Raji (cell line): ENCODE measurements around the gene ZNF630.

Source experiments
- POLR2A ChIP-seq: IDR thresholded peaks from 2 replicates; pipeline ENCODE4 v1.6.1; 2011; ENCODE audit warnings: low read depth, low read length, control low read depth; ENCODE audit not compliant: insufficient read depth

The ZNF630 gene

DNA sequence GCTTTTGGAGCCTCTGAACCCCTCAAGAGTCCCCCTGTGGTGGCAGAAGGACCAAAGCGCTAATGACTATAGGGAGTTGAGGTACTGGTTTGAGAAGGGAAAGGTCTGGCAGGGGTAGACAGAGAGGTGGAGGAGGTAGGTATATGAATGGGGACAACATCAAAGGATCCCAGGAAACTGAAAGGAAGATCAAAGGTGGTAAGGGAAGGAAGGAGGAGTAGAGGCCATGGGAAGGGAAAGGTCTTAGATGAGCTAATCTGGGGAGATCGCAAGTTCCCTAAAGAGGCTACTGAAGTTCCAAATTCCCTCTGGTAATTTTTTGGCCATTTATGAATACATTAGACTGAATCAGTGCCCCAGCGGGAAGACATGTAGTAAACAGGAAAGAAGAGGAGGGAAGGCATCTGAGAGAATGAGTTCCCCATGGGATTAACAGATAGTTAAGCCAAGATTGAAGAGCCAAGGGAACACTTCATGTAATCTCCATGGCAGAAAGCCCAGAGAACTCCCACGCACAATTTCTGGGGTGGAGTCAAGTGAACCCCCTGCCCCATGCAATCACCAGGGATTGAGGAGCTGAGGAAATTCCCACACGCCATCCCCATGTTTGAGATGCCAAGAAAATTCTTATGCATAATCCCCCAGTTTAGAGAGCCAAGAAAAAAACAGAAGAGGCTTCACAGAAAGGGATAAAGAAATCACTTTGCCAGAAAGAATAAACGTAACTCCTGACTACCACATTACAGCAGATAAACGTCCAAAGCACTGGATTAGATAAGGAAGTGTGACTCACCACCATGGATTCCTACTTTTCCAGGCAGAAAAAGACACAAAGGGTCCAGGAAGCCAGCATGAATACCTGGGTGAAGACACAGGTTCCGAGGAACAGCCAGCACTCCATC, 25.8 kb downstream of the ZNF630 start:
- TF ChIP-seq POLR2A, result no peak

GRCh38 chrX:48043056-48043455, 28.4 kb downstream of the ZNF630 start:
- TF ChIP-seq POLR2A, result no peak

DNA sequence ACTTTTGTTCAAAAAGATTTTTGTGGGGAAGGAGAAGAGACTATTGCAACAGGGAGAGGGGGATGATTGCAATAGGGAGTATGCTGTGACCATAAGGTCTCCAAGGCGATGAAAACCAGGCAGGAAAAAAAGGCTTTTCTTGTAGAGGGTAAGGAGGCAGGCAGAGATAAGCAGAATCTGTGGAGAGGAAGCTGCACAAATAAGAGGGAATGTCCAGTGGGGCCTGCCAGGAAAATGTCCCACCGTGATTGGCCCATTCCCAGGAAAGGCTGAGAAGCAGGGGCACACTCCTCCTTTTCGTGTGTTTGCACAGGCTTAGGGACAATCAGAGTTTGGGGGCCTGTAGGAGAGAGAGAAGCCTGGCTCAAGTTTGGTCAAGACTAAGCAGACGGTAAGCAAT, 35.5 kb downstream of the ZNF630 start:
- no peak for TF ChIP-seq POLR2A

DNA sequence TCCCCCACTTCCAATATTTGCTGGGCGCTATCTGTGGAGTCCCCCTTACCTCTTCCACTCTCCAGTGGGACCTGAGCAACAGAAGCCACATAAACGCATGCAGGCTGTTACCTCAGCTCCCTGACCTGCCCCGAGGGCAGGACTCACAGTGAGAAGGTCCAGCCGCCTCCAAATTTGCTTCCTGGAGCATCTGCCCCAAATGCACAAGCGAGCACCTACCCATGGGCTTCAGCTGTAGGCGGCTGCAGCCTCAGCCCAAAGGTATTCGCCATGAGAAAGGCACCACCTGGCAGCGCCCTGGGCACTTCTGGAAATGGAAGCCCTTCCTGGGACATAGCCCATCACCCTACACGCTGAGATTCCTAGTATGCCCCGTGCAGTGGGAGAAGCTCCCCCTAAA, 41.2 kb downstream of the ZNF630 start:
- no peak for TF ChIP-seq POLR2A

- no peak for TF ChIP-seq POLR2A
These were observed 43.3 kb downstream of the ZNF630 start for GRCh38 chrX:48028091-48028490.

- TF ChIP-seq POLR2A, result no peak
These were observed 45.9 kb downstream of the ZNF630 start for GRCh38 chrX:48025561-48025960.

- TF ChIP-seq POLR2A, result no peak
These were observed 48.7 kb downstream of the ZNF630 start for GRCh38 chrX:48022738-48023137.

- TF ChIP-seq POLR2A, result no peak
These were observed 49.3 kb downstream of the ZNF630 start for GRCh38 chrX:48022100-48022499.

DNA sequence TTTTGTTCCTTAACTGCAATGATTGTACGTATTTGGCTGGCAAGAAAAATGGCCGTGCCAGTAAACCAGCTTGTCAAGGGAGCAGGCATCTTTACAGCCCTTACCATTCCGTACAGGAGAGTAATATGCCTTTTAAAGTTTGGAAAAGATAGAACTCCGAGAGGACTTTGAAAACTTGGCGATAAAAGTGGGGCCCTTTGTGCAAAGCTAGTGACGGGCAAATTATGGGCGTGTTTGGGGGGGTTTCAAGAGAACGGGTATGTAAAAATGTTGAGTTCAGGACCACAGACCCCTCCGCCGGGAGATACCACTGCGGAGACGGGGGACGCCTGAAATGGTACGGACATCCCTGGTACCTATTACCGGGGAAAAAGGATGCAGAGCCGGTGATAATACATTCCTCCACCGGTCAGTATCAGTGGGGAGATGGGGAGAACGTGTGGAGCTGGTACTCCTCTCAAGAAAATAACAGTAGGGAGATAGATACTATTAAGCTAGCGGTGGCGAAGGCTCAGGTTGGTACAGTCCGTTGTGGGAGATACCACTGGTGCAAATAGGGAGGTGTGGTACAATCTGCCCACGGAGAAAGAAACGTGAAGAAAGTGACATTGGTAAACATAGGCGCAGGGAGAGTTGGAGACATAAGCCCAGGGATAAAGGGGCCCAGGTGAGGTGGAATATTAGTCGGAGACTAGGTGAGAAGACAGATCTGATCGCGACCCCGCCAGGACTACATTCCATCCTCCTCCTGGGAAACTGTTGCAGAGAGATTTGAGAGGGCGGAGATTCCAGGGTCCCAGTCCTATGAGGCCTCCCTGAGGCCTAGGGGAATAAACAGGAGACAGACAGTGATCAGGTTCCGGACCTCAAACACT, 50.2 kb downstream of the ZNF630 start:
- no peak for TF ChIP-seq POLR2A
